ENCODE data around the gene CUTC.

GRCh38 chr10:99804471-99804870 is 72.4 kb downstream of the CUTC start:
- no peak for TF ChIP-seq POLR2AphosphoS5 (IDR thresholded peaks at IDR 0.05)
- no peak for TF ChIP-seq POLR2A (IDR thresholded peaks at IDR 0.05)
- TF ChIP-seq CTCF (IDR thresholded peaks at IDR 0.05 in 8 of 11, conservative IDR thresholded peaks at IDR 0.05 in 3 of 11), result no peak

Data from spleen (tissue), 7 donors.